H54 (cell line): ENCODE results near the gene SH2D1B.
"Not testable (repeated sequence)": the region's sequence is repeated elsewhere in the genome, so short reads cannot be mapped to it uniquely, and the experiment has no call there.

Experiments
- DNase-seq: peaks from one replicate; pipeline ENCODE4 v3.0.0; 2011; ENCODE audit warnings: low spot score, mixed read lengths; ENCODE audit not compliant: insufficient read length
- FAIRE-seq: peaks from 3 replicates; lab custom pipeline; 2011; peaks lifted over from hg19 to GRCh38; lab: Jason Lieb, UNC
- POLR2A ChIP-seq: IDR thresholded peaks from 2 replicates; pipeline ENCODE4 v1.6.1; 2011; ENCODE audit warnings: low read depth, mild to moderate bottlenecking, low read length

The SH2D1B gene

GRCh38 chr1:162353078-162353477 is 58.9 kb downstream of the SH2D1B start:
- no peak for DNase-seq
- FAIRE-seq, result no peak
- no peak for TF ChIP-seq POLR2A

- not testable (repeated sequence) for DNase-seq, FAIRE-seq
These were observed 60.1 kb downstream of the SH2D1B start for GRCh38 chr1:162351874-162352273.

- no peak for FAIRE-seq
- TF ChIP-seq POLR2A, result no peak
- no peak for DNase-seq
These were observed 60.6 kb downstream of the SH2D1B start for GRCh38 chr1:162351246-162351842.

GRCh38 chr1:162349635-162350330 is 62.2 kb downstream of the SH2D1B start:
- FAIRE-seq, result no peak
- peak; percentile 54 for DNase-seq
- no peak for TF ChIP-seq POLR2A

GRCh38 chr1:162347281-162347680 is 64.7 kb downstream of the SH2D1B start:
- FAIRE-seq (no peak), DNase-seq (no peak)
- no peak for TF ChIP-seq POLR2A
